ENCODE data around the gene RREB1. TPM values are rescaled to one million over a fixed set of nuclear protein-coding genes. Genes with fewer than 3 reads are reported as not detected.
A peak's percentile ranks its signal among the peaks of the same experiment; 100 is the strongest.

The RREB1 gene
- total RNA-seq, 1 experiment from 2014 or later = 30.7 TPM

DNA sequence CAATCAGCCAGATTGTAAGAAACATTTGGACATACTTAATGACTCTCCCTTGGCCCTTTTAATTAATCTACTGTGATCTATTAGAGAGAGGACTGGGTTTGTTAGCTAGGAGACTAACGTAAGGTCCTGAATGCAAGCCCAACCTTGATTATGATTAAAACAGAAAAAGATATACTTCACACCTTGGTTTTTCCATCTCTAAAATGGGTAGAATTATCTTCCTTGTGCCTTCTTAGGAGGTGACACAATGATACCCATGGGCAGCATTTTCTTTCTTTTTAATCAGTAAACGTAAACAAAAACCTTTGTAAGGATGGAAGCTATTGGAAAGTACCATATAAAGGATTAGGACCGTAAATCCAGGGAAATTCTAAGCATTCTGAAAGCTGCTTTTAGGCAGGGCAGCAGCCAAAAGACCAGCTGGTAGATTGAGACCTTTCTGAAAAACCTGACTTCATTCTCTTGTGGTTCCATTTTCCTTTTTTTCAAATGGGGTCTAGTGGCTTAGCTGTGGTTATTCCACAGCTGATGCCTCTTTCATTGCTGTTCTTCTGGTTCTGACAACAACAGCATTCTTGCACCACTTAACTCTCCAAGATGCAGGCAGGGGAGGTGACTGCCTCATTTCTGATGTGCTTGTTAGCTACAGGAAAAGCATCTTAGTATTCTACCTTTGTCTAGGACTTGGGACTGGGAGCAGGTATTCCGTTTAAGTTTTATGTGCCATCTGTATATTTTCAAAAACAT, 27.4 kb downstream of the RREB1 start:
- peak overlapping the region; percentile 94 for H3K27ac ChIP-seq (ENCODE audit: low read length)
- POLR2A ChIA-PET = interaction anchor here (0.5 kb wide), 1 partner anchor 18 kb away, joined by 13 read pairs; no protein-coding TSS in a partner anchor
- CTCF ChIA-PET = no interaction called here
- in situ Hi-C loops (cut with HindIII; ENCODE audit: low pct_unique_long_range_greater_than_20kb, low sequenced_read_pairs) = no loop called here
- H3K36me3 ChIP-seq (ENCODE audit: control insufficient read depth, insufficient read depth, low read length) = no peaks in the 10 kb centered on the region
- peaks cover 58% of the 10 kb centered on the region for H3K4me1 ChIP-seq (ENCODE audit: control insufficient read depth, insufficient read depth, low read length)
- no TSS peak for BruUV-seq (replicated peaks)
- no peak for DNase-seq (ENCODE audit: low read depth, low spot score)
- no peak overlapping the region for H3K4me3 ChIP-seq (ENCODE audit: low read depth in 2 of 2, low read length in 2 of 2)
- no peaks in the 10 kb centered on the region for H3K27me3 ChIP-seq (ENCODE audit: control insufficient read depth, insufficient read depth, low read length)
- no peak for ATAC-seq
- no peak for TF ChIP-seq POLR2AphosphoS5 (IDR thresholded peaks at IDR 0.05; ENCODE audit: low read depth, low read length)
- TF ChIP-seq, protein P1, sequence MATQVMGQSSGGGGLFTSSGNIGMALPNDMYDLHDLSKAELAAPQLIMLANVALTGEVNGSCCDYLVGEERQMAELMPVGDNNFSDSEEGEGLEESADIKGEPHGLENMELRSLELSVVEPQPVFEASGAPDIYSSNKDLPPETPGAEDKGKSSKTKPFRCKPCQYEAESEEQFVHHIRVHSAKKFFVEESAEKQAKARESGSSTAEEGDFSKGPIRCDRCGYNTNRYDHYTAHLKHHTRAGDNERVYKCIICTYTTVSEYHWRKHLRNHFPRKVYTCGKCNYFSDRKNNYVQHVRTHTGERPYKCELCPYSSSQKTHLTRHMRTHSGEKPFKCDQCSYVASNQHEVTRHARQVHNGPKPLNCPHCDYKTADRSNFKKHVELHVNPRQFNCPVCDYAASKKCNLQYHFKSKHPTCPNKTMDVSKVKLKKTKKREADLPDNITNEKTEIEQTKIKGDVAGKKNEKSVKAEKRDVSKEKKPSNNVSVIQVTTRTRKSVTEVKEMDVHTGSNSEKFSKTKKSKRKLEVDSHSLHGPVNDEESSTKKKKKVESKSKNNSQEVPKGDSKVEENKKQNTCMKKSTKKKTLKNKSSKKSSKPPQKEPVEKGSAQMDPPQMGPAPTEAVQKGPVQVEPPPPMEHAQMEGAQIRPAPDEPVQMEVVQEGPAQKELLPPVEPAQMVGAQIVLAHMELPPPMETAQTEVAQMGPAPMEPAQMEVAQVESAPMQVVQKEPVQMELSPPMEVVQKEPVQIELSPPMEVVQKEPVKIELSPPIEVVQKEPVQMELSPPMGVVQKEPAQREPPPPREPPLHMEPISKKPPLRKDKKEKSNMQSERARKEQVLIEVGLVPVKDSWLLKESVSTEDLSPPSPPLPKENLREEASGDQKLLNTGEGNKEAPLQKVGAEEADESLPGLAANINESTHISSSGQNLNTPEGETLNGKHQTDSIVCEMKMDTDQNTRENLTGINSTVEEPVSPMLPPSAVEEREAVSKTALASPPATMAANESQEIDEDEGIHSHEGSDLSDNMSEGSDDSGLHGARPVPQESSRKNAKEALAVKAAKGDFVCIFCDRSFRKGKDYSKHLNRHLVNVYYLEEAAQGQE (IDR thresholded peaks at IDR 0.05; ENCODE audit: insufficient read depth in 1 of 2, low read depth in 2 of 2, low read length in 1 of 2) = no peak
- TF ChIP-seq, protein P2, sequence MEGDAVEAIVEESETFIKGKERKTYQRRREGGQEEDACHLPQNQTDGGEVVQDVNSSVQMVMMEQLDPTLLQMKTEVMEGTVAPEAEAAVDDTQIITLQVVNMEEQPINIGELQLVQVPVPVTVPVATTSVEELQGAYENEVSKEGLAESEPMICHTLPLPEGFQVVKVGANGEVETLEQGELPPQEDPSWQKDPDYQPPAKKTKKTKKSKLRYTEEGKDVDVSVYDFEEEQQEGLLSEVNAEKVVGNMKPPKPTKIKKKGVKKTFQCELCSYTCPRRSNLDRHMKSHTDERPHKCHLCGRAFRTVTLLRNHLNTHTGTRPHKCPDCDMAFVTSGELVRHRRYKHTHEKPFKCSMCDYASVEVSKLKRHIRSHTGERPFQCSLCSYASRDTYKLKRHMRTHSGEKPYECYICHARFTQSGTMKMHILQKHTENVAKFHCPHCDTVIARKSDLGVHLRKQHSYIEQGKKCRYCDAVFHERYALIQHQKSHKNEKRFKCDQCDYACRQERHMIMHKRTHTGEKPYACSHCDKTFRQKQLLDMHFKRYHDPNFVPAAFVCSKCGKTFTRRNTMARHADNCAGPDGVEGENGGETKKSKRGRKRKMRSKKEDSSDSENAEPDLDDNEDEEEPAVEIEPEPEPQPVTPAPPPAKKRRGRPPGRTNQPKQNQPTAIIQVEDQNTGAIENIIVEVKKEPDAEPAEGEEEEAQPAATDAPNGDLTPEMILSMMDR (IDR thresholded peaks at IDR 0.05) = no peak
- no peak for TF ChIP-seq SIN3A (IDR thresholded peaks at IDR 0.05; ENCODE audit: borderline replicate concordance, insufficient read depth, low read depth, low read length)
- TF ChIP-seq TCF7L2 (IDR thresholded peaks at IDR 0.05; ENCODE audit: low read depth, low read length) = no peak
- intact Hi-C loops (cut with micrococcal nuclease; ENCODE audit: unreplicated experiment) = no loop called here
- H3K9me3 ChIP-seq (ENCODE audit: control insufficient read depth, insufficient read depth, low read depth, low read length) = no peaks in the 10 kb centered on the region

DNA sequence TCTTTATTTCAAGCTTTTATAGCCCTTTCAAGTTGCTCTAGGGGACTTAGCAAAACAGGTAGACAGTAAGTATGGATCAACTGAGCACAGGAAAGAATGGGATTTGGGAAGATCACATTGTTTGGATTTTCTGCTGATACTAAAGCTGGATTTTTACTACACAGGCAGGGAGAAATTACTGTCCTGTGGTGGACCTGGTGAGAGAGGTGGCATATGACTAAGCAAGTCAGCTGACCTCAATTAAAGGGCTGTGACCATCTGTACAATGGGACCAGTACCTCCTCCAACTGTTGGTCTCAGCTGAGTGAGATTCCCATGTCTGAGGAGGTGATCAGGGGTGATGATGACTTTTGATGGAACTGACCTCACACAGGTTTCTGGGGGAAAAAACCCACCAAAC, 28.0 kb downstream of the RREB1 start:
- Histone ChIP-seq H3K27ac (ENCODE audit: low read length) (peak overlapping the region; percentile 94), H3K27me3 (ENCODE audit: control insufficient read depth, insufficient read depth, low read length) (no peaks in the 10 kb centered on the region), H3K4me3 (ENCODE audit: low read depth in 2 of 2, low read length in 2 of 2) (no peak overlapping the region), H3K9me3 (ENCODE audit: control insufficient read depth, insufficient read depth, low read depth, low read length) (no peaks in the 10 kb centered on the region), H3K4me1 (ENCODE audit: control insufficient read depth, insufficient read depth, low read length) (peaks cover 58% of the 10 kb centered on the region), H3K36me3 (ENCODE audit: control insufficient read depth, insufficient read depth, low read length) (no peaks in the 10 kb centered on the region)
- ChIA-PET CTCF (no interaction called here), POLR2A (interaction anchor here (0.5 kb wide), 1 partner anchor 19 kb away, joined by 13 read pairs; no protein-coding TSS in a partner anchor)
- TF ChIP-seq POLR2AphosphoS5 (IDR thresholded peaks at IDR 0.05; ENCODE audit: low read depth, low read length) = no peak
- no TSS peak for BruUV-seq (replicated peaks)
- in situ Hi-C loops (cut with HindIII; ENCODE audit: low pct_unique_long_range_greater_than_20kb, low sequenced_read_pairs) = no loop called here
- intact Hi-C loops (cut with micrococcal nuclease; ENCODE audit: unreplicated experiment) = loop anchor here (2.0 kb wide), 1 partner anchor 23 kb away; no protein-coding TSS in a partner anchor
- ATAC-seq (no peak), DNase-seq (ENCODE audit: low read depth, low spot score) (no peak)

- TF ChIP-seq SIN3A (IDR thresholded peaks at IDR 0.05; ENCODE audit: borderline replicate concordance, insufficient read depth, low read depth, low read length) (no peak), POLR2AphosphoS5 (IDR thresholded peaks at IDR 0.05; ENCODE audit: low read depth, low read length) (no peak), TCF7L2 (IDR thresholded peaks at IDR 0.05; ENCODE audit: low read depth, low read length) (no peak)
- TF ChIP-seq, protein P1 (IDR thresholded peaks at IDR 0.05; ENCODE audit: insufficient read depth in 1 of 2, low read depth in 2 of 2, low read length in 1 of 2) = no peak
- TF ChIP-seq, protein P2 (IDR thresholded peaks at IDR 0.05) = no peak
- Histone ChIP-seq H3K27ac (ENCODE audit: low read length) (peak overlapping the region; percentile 94), H3K27me3 (ENCODE audit: control insufficient read depth, insufficient read depth, low read length) (no peaks in the 10 kb centered on the region), H3K4me3 (ENCODE audit: low read depth in 2 of 2, low read length in 2 of 2) (peak overlapping the region; percentile 14 to 33; a peak in 3 of 4 replicates), H3K36me3 (ENCODE audit: control insufficient read depth, insufficient read depth, low read length) (no peaks in the 10 kb centered on the region), H3K9me3 (ENCODE audit: control insufficient read depth, insufficient read depth, low read depth, low read length) (no peaks in the 10 kb centered on the region), H3K4me1 (ENCODE audit: control insufficient read depth, insufficient read depth, low read length) (peaks cover 63% of the 10 kb centered on the region)
- no peak for DNase-seq (ENCODE audit: low read depth, low spot score)
- ChIA-PET POLR2A (interaction anchor here (0.9 kb wide), 1 partner anchor 10 kb away, joined by 3 read pairs; no protein-coding TSS in a partner anchor), CTCF (interaction anchor here (0.5 kb wide), 1 partner anchor 88 kb away, joined by 6 read pairs; no protein-coding TSS in a partner anchor)
- intact Hi-C loops (cut with micrococcal nuclease; ENCODE audit: unreplicated experiment) (loop anchor here (2.0 kb wide), 1 partner anchor 24 kb away; no protein-coding TSS in a partner anchor), in situ Hi-C loops (cut with HindIII; ENCODE audit: low pct_unique_long_range_greater_than_20kb, low sequenced_read_pairs) (no loop called here)
- peak; percentile 7; the same call in 1 of the 2 replicates for ATAC-seq
- no TSS peak for BruUV-seq (replicated peaks)
These were observed 29.1 kb downstream of the RREB1 start for GRCh38 chr6:7136859-7137334.
